Right renal pelvis (tissue), 4 donors: Measurements from ENCODE around the gene GUCA2A. TPM values are rescaled to one million over a fixed set of nuclear protein-coding genes. Genes with fewer than 3 reads are reported as not detected.

ENCODE experiments used
- DNase-seq, 4 donors: peaks; one replicate each; pipeline ENCODE4 v3.0.0-alpha.2; 2013; ENCODE audit warnings: low read depth in 4 of 4, low spot score in 3 of 4, missing footprints in 1 of 4
- polyA plus RNA-seq, 4 donors: library from polyadenylated mRNA; unstranded; fragments of 120-200 nt; gene quantifications; one replicate each; pipeline ENCODE4 v1.2.1, GENCODE V29; 2013; ENCODE audit not compliant: insufficient read length in 4 of 4

GUCA2A gene
- polyA plus RNA-seq, 4 donors = not detected

GRCh38 chr1:42178249-42178648 is 13.7 kb upstream of the GUCA2A start:
- no peak for DNase-seq

- peak in 2 of 4 donors; percentile 27 to 30 for DNase-seq
Measured at GRCh38 chr1:42177541-42177981, 13.0 kb upstream of the GUCA2A start.

GRCh38 chr1:42176902-42177519 is 12.5 kb upstream of the GUCA2A start:
- DNase-seq = no peak

- no peak for DNase-seq
Measured at GRCh38 chr1:42175314-42176054, 10.9 kb upstream of the GUCA2A start.

- no peak for DNase-seq
Measured at GRCh38 chr1:42173961-42174735, 9.6 kb upstream of the GUCA2A start.

- DNase-seq = peak in 1 of 4 donors; percentile 18
Measured at GRCh38 chr1:42173155-42173933, 8.8 kb upstream of the GUCA2A start.

GRCh38 chr1:42172381-42173133 is 8.0 kb upstream of the GUCA2A start:
- DNase-seq = peak in 1 of 4 donors; percentile 31

GRCh38 chr1:42171679-42172266 is 7.2 kb upstream of the GUCA2A start:
- no peak for DNase-seq

GRCh38 chr1:42170779-42171621 is 6.5 kb upstream of the GUCA2A start:
- DNase-seq = no peak

GRCh38 chr1:42168763-42169162 is 4.2 kb upstream of the GUCA2A start:
- DNase-seq = no peak

GRCh38 chr1:42168391-42168670 is 3.8 kb upstream of the GUCA2A start:
- DNase-seq = no peak

GRCh38 chr1:42167611-42168390 is 3.3 kb upstream of the GUCA2A start:
- DNase-seq = no peak

GRCh38 chr1:42165511-42166210 is 1.1 kb upstream of the GUCA2A start:
- peak in 1 of 4 donors; percentile 33 for DNase-seq

- no peak for DNase-seq
Measured at GRCh38 chr1:42163536-42164503, 725 bp downstream of the GUCA2A start.

- DNase-seq = no peak
Measured at GRCh38 chr1:42163114-42163513, 1.4 kb downstream of the GUCA2A start.

- no peak for DNase-seq
Measured at GRCh38 chr1:42162181-42162580, 2.4 kb downstream of the GUCA2A start.
